Sigmoid colon (tissue), 7 donors: ENCODE data around the gene DDX55. TPM values are rescaled to one million over a fixed set of nuclear protein-coding genes. Genes with fewer than 3 reads are reported as not detected.
"Not testable (repeated sequence)": the region's sequence is repeated elsewhere in the genome, so short reads cannot be mapped to it uniquely, and the experiment has no call there.

Experiments
- DNase-seq: peaks from one replicate; pipeline ENCODE4 v3.0.0-alpha.2; 2019
- H3K27ac ChIP-seq, 4 donors: fragments of 200-600 bp; sonication (generic); one replicate each; pipeline ENCODE4 v1.5.1; 2016 to 2019; ENCODE audit warnings: mild to moderate bottlenecking in 1 of 4
- H3K27me3 ChIP-seq, 3 donors: fragments of 200-600 bp; sonication (generic); one replicate each; pipeline ENCODE4 v1.5.1; 2019; ENCODE audit warnings: mild to moderate bottlenecking in 1 of 3
- H3K36me3 ChIP-seq, 4 donors: fragments of 200-600 bp; sonication (generic); one replicate each; pipeline ENCODE4 v1.5.1; 2016 to 2019
- H3K4me1 ChIP-seq, 4 donors: fragments of 200-600 bp; sonication (generic); one replicate each; pipeline ENCODE4 v1.5.1; 2017 to 2019
- H3K4me3 ChIP-seq, 4 donors: fragments of 200-600 bp; sonication (generic); one replicate each; pipeline ENCODE4 v1.5.1; 2017 to 2019; ENCODE audit warnings: mild to moderate bottlenecking in 2 of 4, moderate library complexity in 1 of 4
- H3K9me3 ChIP-seq, 4 donors: fragments of 200-600 bp in 3 of 4; sonication (generic) in 3 of 4; one replicate each; pipeline versions ENCODE4 v1.5.1 to v1.6.1; 2013 to 2019
- EP300 ChIP-seq, 4 donors: sonication (generic); formaldehyde crosslinking; IDR thresholded peaks; one replicate each; pipeline ENCODE4 v1.6.1; 2017; ENCODE audit warnings: antibody characterized with exemption in 4 of 4
- POLR2A ChIP-seq, 2 donors: fragments of 450-650 bp; IDR thresholded peaks; one replicate each; pipeline ENCODE4 v1.6.1; 2016; ENCODE audit warnings: antibody characterized with exemption in 2 of 2, mild to moderate bottlenecking in 2 of 2, moderate library complexity in 2 of 2
- POLR2AphosphoS5 ChIP-seq, 4 donors: sonication (generic); formaldehyde crosslinking; IDR thresholded peaks; one replicate each; pipeline ENCODE4 v1.6.1; 2017; ENCODE audit warnings: antibody characterized with exemption in 4 of 4
- WGBS, 2 donors: extraction: QIAGEN DNeasy Blood & Tissue Kit; methylation state at CpG; one replicate each; pipeline ENCODE4 v1.1.7; 2013; 5-methylcytosine and 5-hydroxymethylcytosine counted together
- intact Hi-C: fragments of 100-400 bp; cut with DNase I; formaldehyde crosslinking; loops from one replicate; pipeline ENCODE4 v1.15.1; 2023
- polyA plus RNA-seq, 3 donors: library from polyadenylated mRNA; stranded (reverse); fragments of 200-250 nt; gene quantifications; one replicate each; pipeline ENCODE4 v1.2.3, GENCODE V29; 2013
- total RNA-seq, 4 donors: library from RNA; depleted of rRNA; stranded (reverse); fragments of >200 nt; gene quantifications; one replicate each; pipeline ENCODE4 v1.1.0, GENCODE V29; 2016
- TF ChIP-seq, protein P1 (sequence below), 4 experiments: fragments of 450-650 bp in 3 of 4; fragments of 200-600 bp in 1 of 4; IDR thresholded peaks; one replicate each; pipeline ENCODE4 v1.5.1; 2016 to 2019; ENCODE audit warnings: antibody characterized with exemption in 4 of 4, mild to moderate bottlenecking in 3 of 4, moderate library complexity in 2 of 4
- donor health status: healthy with polysubstance abuse.
- donor health status: Bipolar disorder and iron deficiency.
- donor health status: healthy.

The DDX55 gene
- total and polyA plus RNA-seq, 7 donors, result 5.4 to 33.0 (median 13.6) TPM

DNA sequence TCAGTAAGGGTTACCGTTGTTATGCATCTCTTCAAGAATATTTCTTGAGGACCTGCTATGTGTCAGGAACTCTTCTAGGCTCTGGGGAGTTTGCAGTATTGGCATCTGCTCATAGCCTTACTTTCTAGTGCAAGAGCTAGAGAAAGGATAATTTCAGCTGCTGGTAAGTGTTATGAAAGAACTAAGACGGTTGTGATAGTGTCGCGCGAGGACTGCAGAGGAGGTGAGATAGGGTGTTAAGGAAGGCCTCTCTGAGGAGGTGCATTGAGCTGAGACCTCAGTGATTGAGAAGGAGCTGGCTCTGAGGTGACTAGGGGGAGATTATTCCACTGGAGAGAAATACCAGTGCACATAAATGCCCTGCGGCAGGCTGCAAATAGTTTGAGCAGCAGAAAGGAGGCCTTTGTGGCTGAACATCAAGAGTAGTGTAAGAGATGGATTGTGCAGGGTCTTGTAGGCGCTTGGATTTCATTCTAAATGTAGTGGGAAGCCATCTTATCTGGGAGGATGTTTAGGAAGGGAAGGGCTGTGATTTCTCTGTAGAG is 824 bp downstream of the DDX55 start:
- peak overlapping the region; percentile 84 to 90 (median 85) for H3K27ac ChIP-seq
- peaks cover 10 to 34% (median 14%) of the 10 kb centered on the region in 4 donors for H3K36me3 ChIP-seq
- no peak for DNase-seq
- intact Hi-C loops, result loop anchor here (10.0 kb wide), 1 partner anchor 1078 kb away; the partner anchor contains the start of genes KNTC1 and RSRC2
- H3K4me1 ChIP-seq, result peaks cover 0 to 25% (median 20%) of the 10 kb centered on the region in 4 donors
- H3K4me3 ChIP-seq, result peak overlapping the region; percentile 72 to 99 (median 84)
- no peaks in the 10 kb centered on the region for H3K9me3 ChIP-seq
- WGBS, 2 donors, result 5 to 10% methylated on average over 7 of the region's 7 CpGs
- no peak for TF ChIP-seq EP300 (IDR thresholded peaks at IDR 0.05)
- TF ChIP-seq, protein P1, sequence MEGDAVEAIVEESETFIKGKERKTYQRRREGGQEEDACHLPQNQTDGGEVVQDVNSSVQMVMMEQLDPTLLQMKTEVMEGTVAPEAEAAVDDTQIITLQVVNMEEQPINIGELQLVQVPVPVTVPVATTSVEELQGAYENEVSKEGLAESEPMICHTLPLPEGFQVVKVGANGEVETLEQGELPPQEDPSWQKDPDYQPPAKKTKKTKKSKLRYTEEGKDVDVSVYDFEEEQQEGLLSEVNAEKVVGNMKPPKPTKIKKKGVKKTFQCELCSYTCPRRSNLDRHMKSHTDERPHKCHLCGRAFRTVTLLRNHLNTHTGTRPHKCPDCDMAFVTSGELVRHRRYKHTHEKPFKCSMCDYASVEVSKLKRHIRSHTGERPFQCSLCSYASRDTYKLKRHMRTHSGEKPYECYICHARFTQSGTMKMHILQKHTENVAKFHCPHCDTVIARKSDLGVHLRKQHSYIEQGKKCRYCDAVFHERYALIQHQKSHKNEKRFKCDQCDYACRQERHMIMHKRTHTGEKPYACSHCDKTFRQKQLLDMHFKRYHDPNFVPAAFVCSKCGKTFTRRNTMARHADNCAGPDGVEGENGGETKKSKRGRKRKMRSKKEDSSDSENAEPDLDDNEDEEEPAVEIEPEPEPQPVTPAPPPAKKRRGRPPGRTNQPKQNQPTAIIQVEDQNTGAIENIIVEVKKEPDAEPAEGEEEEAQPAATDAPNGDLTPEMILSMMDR (IDR thresholded peaks at IDR 0.05), result no peak
- no peak for TF ChIP-seq POLR2A (IDR thresholded peaks at IDR 0.05)
- no peak for TF ChIP-seq POLR2AphosphoS5 (IDR thresholded peaks at IDR 0.05)
- H3K27me3 ChIP-seq, result no peaks in the 10 kb centered on the region

DNA sequence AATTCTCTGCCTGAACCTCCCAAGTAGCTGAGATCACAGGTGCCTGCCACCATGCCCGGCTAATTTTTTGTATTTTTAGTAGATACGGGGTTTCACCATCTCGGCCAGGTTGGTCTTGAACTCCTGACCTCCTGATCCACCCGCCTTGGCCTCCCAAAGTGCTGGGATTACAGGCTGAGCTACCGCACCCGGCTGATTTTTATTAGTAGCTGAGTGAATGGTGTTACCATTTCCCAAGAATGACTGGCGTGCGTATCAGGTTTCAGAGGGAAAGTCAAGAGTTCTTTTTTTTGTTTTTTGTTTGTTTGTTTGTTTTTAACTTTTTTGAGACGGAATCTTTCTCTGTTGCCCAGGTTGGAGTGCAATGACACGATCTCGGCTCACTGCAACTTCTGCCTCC is 1.6 kb downstream of the DDX55 start:
- not testable (repeated sequence) for H3K9me3 ChIP-seq, H3K27me3 ChIP-seq, H3K27ac ChIP-seq, H3K4me3 ChIP-seq, DNase-seq
- WGBS, 2 donors, result 86 to 93% methylated on average over 11 of the region's 11 CpGs
- Histone ChIP-seq H3K36me3 (peaks cover 15 to 34% (median 18%) of the 10 kb centered on the region in 4 donors), H3K4me1 (peaks cover 0 to 25% (median 20%) of the 10 kb centered on the region in 4 donors)
- intact Hi-C loops, result loop anchor here (10.0 kb wide), 1 partner anchor 1079 kb away; the partner anchor contains the start of genes KNTC1 and RSRC2

DNA sequence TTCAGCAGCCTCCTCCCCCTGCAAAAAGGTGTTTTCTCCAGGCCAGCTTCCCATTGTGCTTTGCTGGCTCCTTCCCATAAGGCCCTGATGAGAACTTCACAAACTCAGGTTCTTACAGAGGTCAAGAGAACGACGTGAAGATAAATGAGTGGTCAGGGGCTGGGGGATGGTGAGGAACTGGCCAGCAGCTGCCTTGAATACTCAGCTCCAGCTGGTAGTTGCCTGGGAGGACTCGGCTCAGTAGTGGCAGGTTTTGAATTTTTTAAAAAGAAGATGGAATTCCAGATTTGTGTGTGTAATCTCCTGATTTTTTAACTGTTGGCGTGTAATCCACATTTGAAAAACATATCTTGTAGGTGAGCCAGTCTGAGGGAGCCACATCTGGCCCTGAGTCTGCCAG is 5.9 kb downstream of the DDX55 start:
- Histone ChIP-seq H3K27ac (no peak overlapping the region), H3K9me3 (no peaks in the 10 kb centered on the region), H3K27me3 (no peaks in the 10 kb centered on the region), H3K36me3 (peaks cover 38 to 71% (median 46%) of the 10 kb centered on the region in 4 donors), H3K4me3 (no peak overlapping the region), H3K4me1 (peaks cover 0 to 12% (median 7%) of the 10 kb centered on the region in 4 donors)
- intact Hi-C loops, result loop anchor here (10.0 kb wide), 1 partner anchor 1083 kb away; the partner anchor contains the start of genes KNTC1 and RSRC2
- no peak for DNase-seq
- 89 to 91% methylated on average over 4 of the region's 4 CpGs for WGBS, 2 donors
- TF ChIP-seq, protein P1 (IDR thresholded peaks at IDR 0.05), result no peak
- TF ChIP-seq POLR2AphosphoS5 (IDR thresholded peaks at IDR 0.05) (no peak), EP300 (IDR thresholded peaks at IDR 0.05) (no peak), POLR2A (IDR thresholded peaks at IDR 0.05) (no peak)

DNA sequence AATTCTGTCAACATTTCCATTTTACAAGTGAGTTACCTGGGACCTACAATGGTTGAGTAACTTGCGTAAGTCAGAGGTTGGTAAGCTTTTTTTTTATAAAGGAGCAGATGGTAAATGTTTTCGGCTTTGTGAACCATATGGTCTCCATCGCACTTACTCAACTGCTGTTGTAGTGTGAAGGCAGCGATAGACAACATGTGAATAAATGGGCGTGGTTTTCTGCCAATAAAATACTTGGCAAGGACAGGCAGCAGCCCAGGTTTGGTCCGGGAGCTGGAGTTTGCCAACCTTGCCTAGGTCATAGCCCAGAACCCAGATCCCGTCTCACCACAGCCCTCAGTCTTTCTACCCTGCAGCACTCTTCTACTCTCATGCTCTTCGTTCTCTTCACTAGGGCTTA is 6.3 kb downstream of the DDX55 start:
- Histone ChIP-seq H3K27ac (no peak overlapping the region), H3K9me3 (no peaks in the 10 kb centered on the region), H3K4me1 (peaks cover 0 to 8% (median 2%) of the 10 kb centered on the region in 4 donors), H3K36me3 (peaks cover 41 to 75% (median 48%) of the 10 kb centered on the region in 4 donors), H3K27me3 (no peaks in the 10 kb centered on the region), H3K4me3 (no peak overlapping the region)
- intact Hi-C loops, result loop anchor here (10.0 kb wide), 1 partner anchor 1083 kb away; the partner anchor contains the start of genes KNTC1 and RSRC2
- no peak for DNase-seq
- WGBS, 2 donors, result 45 to 80% methylated on average over 8 of the region's 8 CpGs
- no peak for TF ChIP-seq POLR2A (IDR thresholded peaks at IDR 0.05)
- TF ChIP-seq, protein P1 (IDR thresholded peaks at IDR 0.05), result no peak
- TF ChIP-seq POLR2AphosphoS5 (IDR thresholded peaks at IDR 0.05), result no peak
- TF ChIP-seq EP300 (IDR thresholded peaks at IDR 0.05), result no peak

DNA sequence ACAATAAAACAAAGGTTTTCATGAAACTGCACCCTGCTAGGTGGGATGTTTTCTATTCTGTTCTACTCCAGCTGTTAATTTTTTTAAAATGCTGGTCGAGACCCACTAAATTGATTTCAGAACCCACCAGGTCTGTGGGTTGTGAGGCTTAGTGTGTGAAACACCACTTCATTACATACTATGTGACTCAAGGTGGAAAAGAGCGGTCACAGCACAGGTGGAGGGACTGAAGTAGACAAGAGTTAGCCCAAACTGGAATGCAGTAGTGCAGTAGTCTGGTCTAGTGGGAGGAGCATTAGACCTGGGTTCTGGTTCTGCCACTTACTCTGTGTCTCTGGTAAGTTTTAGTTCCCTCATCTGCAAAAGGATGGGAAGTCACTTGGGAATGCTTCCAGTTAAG is 12.2 kb downstream of the DDX55 start:
- no peak overlapping the region for H3K4me3 ChIP-seq
- peaks cover 40 to 98% (median 60%) of the 10 kb centered on the region in 4 donors for H3K36me3 ChIP-seq
- intact Hi-C loops, result no loop called here

More for the DNA sequence above, 12.2 kb downstream of the DDX55 start:
- 95 to 98% methylated on average over 2 of the region's 2 CpGs for WGBS, 2 donors
- no peak for TF ChIP-seq POLR2AphosphoS5 (IDR thresholded peaks at IDR 0.05)
- TF ChIP-seq, protein P1 (IDR thresholded peaks at IDR 0.05), result no peak
- TF ChIP-seq POLR2A (IDR thresholded peaks at IDR 0.05), result no peak
- TF ChIP-seq EP300 (IDR thresholded peaks at IDR 0.05), result no peak
- peaks cover 0 to 3% (median 0%) of the 10 kb centered on the region in 4 donors for H3K4me1 ChIP-seq
- no peak for DNase-seq
- no peaks in the 10 kb centered on the region for H3K9me3 ChIP-seq
- no peak overlapping the region for H3K27ac ChIP-seq
- H3K27me3 ChIP-seq, result no peaks in the 10 kb centered on the region
